SIG-M5 treated with dmso at 0.1 percent for 504 hours (cell line): ENCODE results near the gene DNAH10.

Experiments used
- DNase-seq: peaks from one replicate; lab custom pipeline; 2025; ENCODE audit not compliant: unreplicated experiment; lab: John Stamatoyannopoulos, UW

The DNAH10 gene

DNA sequence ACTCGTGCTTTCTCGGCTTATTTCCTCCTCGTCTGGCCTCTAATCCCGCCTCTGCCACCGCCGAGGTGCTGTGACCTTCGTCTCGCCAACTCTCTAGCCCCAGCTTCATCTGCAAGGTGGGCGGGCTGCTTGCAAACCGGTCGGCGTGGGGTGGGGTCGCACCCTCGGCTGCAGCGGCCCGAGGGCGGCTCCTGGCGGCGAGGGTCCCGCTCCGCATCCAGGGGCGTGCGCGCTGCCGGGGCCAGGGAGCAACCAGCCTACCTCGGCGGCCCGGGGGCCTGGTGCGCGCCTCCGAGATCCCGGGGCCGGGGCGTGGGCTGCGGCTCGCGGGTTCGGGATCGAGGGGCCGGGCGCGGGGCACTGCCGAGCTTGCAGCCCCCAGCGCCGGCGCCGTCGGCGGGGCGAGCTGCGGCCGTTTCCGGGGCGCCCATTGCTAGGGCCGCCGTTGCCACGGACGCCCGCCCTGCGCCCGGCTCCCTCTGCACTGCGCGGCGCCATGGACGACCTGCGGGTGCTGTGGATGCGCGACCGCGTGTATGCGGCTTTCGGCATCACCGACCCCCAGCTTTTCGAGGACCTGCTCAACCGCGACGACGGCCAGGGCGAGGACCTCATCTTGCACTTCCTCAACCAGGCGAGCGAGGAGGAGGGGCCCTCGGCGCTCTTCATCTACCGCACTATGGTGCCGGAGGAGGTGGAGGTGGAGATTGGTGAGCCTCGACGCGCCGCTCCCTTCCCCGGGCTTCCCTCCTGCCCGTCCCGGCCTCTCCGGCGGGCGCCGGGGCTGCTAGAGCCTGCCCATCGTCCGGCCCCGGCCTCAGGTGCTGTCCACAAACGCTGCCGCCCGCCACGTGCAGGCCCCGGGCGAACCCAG lies at the start of gene DNAH10:
DNAH10 (plus strand) TSS at position 461 of the 874 bp plus-strand sequence; CDS start at position 497, 36 bp downstream.
- peak; percentile 16 for DNase-seq

DNA sequence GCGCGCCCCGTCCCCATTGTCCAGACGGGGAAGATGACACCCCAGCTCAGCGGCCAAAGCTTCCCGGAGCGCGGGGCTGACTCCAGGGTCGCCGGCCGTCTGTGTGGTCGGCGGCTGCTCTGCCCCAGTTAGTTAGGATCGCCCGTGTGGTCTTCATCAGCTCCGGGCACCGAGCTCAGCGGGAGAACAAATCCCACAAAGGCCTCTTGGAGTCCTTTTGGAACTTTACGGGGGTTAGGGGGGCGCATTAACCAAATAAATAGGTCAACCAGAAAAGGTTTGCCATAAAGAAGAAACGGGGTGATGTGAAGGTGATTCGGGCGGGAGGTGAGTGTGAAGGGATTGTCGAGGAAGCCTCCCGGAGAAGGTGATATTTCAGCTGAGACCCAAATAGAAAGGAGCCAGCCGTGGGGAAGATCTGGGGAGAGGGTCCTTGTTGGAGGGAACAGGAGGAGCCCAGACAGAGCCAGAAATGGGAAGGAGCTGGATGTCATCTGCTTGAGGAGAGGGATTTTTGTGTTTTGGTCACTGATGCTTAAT lies 49.3 kb upstream of the DNAH10 start:
- DNase-seq: no peak

DNA sequence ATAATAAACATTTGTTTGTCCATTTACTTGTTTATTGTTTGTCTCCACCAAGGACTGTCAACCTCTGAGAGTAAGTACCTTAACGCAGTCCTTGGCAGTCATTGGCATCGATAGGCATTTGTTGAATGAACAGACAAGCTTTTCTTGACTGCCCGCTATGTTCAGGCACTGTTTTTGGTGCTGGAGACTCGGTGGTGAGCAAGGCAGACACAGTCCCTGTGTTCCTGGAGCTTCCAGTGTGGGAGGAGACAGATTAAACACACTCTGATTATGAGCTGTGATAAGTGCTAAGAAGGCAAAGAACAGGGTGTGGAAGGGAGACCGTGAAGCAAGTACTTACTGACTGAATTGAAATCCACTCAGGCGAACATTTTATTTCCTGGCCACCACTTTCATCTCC lies 48.7 kb upstream of the DNAH10 start:
- no peak for DNase-seq

- peak; percentile 60 for DNase-seq
Observed at GRCh38 chr12:123713823-123714585, 48.1 kb upstream of the DNAH10 start.

- DNase-seq: no peak
Observed at GRCh38 chr12:123715195-123715594, 46.9 kb upstream of the DNAH10 start.

GRCh38 chr12:123717350-123717749 lies 44.8 kb upstream of the DNAH10 start:
- DNase-seq: no peak

DNA sequence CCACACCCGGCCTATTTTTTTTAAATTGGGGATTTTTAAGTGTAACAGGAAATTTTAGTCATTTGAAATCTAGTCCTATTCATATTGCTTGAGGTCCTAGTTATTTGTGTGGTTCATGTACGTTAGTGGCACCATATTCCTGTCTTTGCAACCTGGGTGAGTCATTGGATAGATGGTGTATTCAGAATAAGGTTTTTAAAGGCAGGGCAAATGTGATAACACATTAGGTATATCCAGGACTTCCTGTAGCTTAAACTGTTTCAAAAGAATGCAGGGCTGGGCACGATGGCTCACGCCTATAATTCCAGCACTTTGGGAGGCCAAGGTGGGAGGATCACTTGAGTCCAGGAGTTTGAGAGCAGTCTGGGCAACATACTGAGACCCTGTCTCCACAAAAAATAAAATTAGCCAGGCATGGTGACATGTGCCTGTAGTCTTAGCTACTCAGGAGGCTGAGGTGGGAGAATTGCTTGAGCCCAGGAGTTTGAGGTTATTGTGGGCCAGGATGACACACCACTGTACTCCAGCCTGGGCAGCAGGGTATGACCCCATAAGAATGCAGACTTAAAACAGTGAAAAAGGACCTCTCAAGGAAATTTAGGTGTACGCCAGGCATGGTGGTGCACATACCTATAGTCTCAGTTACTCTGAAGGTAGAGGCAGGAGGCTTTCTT lies 41.8 kb upstream of the DNAH10 start:
- no peak for DNase-seq

- DNase-seq: no peak
Observed at GRCh38 chr12:123721245-123721644, 40.9 kb upstream of the DNAH10 start.

- DNase-seq: no peak
Observed at GRCh38 chr12:123723011-123723410, 39.1 kb upstream of the DNAH10 start.

DNA sequence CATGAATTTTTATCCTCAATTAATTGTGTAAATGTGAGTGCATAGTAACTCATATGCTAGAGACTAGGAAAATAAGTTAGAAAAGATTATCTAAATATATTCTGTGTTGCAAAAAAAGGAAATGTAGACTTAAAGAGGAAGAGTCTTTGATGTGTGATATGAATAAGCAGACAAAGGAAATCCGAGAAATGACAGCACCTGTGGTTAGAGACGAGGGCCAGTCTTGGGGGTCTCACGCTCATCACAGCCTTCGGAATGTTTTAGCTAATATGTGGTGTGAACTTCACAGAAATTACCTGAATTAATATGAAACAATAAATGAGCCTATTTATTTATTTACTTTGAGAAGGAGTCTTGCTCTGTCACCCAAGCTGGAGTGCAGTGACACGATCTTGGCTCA lies 38.3 kb upstream of the DNAH10 start:
- DNase-seq: no peak

GRCh38 chr12:123726244-123726643 lies 35.9 kb upstream of the DNAH10 start:
- no peak for DNase-seq

GRCh38 chr12:123726962-123727361 lies 35.1 kb upstream of the DNAH10 start:
- no peak for DNase-seq

GRCh38 chr12:123727878-123728277 lies 34.2 kb upstream of the DNAH10 start:
- no peak for DNase-seq

GRCh38 chr12:123731596-123731995 lies 30.5 kb upstream of the DNAH10 start:
- no peak for DNase-seq

- no peak for DNase-seq
Observed at GRCh38 chr12:123732251-123732650, 29.9 kb upstream of the DNAH10 start.

- DNase-seq: no peak
Observed at GRCh38 chr12:123733229-123733628, 28.9 kb upstream of the DNAH10 start.

GRCh38 chr12:123734268-123734667 lies 27.8 kb upstream of the DNAH10 start:
- no peak for DNase-seq

DNA sequence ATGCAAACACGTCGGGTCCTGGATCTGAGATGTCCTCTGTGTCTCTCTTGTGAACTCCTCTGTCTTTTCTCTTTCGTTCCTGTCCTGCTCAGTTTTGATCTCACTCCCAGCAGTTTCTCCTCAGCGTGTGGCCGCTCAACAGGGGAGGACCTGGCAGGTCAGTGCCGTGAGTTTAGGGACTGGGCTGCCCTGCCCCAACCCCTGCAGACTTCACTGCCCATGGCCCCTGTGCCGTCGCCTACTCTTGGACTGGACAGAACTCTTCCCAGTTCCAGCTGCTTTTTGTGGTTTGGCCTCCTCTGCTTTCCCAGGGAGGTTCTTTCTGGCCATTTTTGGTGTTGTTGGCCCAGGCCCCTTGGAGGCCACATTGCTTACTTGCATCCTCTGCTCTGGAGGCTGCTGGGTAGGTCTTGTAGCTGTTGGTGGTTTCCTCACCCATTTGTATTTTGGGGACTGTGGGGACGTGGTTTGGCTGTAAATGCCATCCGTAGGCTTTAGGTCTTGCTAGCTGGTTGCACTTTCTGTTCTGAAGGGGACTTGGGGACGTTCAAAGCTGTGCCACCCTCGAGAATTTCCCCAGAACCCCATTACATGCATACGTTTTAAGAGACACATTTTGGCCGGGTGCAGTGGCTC lies 20.0 kb upstream of the DNAH10 start:
- peak; percentile 27 for DNase-seq

- peak; percentile 86 for DNase-seq
Observed at GRCh38 chr12:123743002-123743401, 19.1 kb upstream of the DNAH10 start.

DNA sequence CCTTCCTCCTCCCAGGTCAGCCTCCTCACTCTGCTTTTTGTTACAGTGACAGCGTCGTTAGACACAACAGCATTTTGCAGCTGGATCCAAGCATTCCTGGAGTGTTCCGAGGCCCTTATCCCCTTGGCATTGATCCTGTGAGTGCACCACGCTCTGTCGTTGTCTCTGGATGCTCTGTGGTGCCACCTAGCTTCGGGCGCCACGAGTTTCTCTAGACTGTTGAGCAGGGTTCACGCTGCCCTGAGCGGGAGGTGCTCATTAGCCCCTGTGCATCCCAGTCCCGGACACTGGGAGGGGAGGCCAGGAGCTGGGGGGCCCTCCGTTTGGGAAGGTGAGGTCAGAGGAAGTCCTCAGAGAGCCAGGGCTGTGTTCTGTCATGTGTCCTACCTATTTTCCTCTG lies 17.3 kb upstream of the DNAH10 start:
- DNase-seq: no peak

- DNase-seq: no peak
Observed at GRCh38 chr12:123747309-123747708, 14.8 kb upstream of the DNAH10 start.
